Stimulated activated CD8-positive, alpha-beta memory T cell treated with anti-CD3 and anti-CD28 coated beads, Interleukin-15, amount 100 ng/mL, for 1 hour (primary cell): ENCODE data around the gene CCDC6.
"Not testable (repeated sequence)": the region's sequence is repeated elsewhere in the genome, so short reads cannot be mapped to it uniquely, and the experiment has no call there.

Experiments used
- DNase-seq: peaks from one replicate; pipeline ENCODE4 v3.0.0-alpha.2; 2020; ENCODE audit warnings: low read depth

The CCDC6 gene

DNA sequence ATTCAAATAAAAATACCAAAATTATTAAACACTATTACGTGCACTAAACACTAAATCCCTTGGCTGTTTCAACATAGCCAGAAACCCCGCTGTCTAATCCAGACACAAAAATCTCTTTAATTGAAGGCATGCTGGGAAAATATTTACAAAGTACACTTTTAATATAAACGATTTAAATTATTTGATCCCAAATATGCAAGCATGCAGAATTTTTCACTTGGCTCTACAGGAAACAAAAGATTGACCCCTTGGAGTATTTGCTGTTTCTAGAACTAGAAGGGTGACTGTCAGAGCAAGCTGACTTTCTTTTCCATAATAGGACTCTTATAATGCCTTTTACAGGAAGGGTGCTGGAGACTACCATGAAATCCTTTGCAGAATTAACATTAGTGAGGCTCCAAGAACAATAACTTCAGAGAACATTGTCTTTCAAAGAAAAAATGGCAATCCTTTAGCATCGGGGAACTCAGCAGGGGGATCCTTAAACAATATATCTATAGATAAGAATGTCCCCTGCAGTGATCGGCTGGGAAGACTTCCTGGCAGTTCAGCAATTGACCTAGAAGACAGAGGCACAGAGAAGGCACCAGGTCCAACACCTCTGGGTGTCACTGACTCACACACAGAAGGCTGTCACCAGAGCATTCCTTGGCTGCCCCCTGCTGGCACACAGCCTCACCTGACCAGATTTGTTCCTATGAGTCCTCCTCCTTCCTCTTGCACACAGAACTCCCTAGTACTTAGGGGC lies 97.3 kb downstream of the CCDC6 start:
- peak; percentile 29 for DNase-seq

DNA sequence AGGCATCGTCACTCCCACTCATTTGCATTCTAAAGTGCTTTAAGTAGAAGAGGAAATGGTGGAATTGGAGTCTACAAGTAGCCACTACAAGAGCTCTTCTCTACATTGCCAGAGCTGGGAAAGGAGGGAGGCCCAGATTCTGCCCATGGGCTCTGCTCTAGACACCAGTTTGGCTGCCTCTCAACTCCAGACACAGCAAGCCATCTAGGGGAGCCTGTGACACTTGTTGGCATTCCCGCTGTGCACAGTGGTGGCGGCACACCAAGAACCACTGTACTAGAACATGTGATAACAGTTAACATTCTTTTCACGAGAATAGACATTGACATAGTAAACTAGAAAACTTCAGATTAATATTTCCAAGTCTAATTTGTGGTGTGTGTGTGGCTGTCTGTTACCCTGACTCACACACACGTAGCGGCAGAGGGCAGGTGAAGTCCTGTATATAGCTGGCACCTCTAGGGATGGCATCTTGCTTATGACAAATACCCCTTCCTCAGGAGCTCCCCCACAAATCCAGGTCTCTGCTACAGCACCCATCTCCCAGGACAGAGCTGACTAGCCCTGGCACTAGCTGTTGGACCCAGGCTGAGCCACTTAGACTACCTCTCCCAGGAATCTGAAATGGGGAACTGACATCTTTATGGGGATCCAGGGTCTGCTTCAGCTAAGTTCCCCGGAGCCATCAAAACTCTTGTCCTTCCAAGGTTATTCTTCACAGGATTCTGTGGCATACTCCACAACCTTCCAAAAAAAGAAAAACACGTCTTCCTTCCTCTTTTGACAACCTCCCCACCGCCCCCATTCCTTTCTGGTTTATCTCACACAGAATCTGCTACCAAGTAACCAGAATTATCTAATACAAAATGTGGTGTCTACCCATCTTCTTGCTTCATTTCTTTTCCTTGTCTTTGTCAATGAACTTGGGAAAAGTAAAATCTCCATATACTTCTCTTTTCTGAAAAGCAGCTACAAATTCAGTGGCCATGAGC lies 98.4 kb downstream of the CCDC6 start:
- no peak for DNase-seq

DNA sequence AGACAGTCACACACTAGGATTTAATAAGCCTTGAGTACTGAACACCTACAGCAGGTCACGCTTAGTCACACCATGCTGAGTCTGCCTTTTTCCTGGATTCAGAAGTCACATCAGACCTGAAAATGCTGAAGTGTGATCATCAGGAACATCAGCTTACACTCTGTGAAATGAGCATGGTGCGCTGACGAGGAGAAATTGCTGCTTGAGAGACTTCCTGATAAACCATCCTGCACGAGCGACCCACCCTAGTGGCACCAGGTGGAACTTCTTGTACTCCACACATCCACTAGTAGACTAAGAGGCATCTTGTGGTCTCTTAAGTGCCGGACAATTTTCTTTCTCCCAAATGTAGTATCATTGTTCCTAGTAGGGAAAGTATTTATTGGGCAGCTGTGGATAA lies 101.3 kb downstream of the CCDC6 start:
- no peak for DNase-seq

DNA sequence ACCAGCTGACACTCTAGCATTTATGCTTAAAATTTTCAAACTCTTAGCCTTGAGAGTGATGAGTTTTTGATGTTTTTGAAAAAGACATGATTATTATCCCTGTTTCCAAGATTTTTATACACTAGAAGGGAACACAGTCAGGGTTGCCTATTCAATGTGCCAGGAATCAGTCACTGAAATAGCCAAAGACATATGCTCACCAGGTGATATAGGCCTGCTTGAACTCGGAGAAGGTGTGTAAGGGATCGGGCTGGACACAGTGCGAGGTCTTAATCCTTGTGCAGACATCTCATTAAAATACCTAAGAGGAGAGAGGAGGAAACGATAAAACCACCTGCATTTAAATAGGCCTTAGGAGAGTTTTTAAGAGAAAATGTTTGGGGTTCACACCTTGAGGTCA lies 102.1 kb downstream of the CCDC6 start:
- no peak for DNase-seq

DNA sequence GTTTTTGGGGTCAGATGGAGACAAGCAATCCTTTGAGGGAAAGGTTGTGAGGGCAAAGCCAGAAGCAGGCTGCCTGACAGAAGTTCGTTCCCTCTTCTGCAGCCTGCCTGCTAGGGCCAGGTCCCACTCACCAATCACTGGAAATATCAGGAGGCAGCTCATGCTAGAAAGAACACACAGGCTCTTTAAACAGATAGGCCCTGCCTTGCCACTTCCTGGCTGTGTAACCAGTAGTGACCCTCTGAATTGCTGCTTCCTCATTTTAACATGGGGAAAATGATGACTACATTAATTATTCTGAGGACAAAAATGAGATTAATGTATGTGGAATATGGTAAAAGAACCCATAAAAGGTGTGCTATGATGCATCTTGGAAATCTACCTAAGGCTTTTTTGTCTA lies 102.6 kb downstream of the CCDC6 start:
- DNase-seq: no peak

DNA sequence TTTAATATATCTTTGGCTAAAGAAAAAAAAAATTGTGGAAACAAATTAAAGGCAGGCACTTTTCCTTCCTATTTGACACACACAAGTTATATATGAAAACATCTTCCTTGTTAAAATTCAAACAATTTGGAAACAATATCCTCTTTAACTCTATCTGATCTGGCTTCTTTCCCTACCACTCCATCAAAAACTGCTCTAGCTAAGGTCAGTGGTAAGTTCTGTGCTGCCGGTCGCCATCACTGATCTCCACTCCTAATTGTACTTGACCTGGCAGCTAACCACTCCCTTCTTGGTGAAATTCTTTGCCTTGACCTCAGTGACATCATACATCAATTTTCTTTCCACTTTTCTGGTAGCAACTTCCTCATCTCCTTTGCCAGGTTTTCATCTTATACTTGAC lies 105.2 kb downstream of the CCDC6 start:
- DNase-seq: no peak

DNA sequence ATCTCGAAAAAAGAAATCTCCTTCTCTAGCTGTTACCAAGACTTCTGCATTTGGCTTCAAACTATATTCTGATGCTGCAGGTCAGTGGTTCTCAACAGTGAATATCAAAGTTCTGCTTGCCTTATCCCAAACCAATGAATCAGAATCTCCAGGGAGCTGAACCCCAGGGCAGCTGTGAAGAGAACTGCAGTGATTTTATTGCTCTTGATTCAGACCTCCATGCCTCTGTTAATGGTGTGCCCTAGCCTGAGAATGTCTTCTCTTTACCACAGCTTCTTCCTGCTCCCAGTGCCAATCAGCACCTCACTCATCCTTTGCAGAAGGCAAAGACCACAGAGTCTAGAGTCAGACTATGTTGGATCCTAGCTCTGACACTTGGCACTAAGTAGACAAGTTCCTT lies 106.9 kb downstream of the CCDC6 start:
- DNase-seq: no peak

DNA sequence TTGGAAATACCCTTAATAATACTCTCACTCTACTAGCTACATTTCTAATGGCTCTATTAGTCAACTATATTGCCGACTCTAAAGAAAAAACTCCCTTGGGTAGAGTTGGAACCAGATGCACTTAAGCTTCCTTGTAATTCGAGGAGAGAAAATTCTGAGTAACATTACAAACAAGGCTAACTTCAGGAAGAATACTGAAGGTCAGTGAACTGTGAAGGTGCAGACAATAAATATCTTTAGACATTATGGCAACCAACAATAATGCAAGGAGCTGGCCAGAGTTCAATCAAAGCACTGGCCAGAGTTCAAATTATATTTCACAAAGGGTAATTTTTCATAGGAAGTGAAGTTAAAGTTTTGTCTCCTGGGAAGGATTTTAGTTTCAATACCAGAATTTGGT lies 112.4 kb downstream of the CCDC6 start:
- DNase-seq: no peak

DNA sequence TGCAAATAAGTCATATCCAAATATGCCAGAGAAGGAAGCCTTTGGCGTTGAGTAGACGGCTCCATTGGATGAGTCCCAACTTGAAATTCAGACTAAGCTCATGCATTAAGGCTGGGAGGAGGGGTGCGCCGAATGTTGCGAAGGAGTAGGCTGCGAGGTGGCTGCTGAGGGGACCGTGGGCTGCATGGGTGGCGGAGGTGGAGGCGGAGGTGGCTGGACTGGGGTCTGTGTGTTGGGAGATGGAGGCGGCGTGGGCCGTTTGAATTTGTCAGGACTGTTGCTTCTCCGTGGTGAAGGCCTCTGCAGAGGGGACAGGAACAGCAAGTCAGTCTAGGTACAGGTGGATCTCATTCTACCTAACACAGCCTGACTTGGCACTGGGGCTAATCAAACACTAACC lies 113.5 kb downstream of the CCDC6 start:
- no peak for DNase-seq

DNA sequence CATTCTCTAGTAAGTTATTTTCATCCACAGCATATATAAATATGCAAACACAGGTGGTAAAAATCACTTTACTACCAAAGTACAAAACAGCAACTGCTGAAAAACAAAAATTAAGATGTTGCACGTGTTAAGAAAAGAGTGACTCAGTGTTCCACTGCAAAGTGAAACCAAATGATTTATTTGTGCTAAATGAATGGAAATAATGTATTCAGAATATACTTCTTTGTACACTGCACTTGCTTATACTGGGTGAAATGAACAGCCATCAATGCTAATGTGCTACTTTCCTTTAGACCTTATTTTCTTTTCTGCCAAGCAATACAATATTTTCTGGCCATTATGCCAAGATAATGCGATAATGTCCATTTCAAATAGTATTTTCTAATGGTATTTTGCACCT lies 114.8 kb downstream of the CCDC6 start:
- no peak for DNase-seq

DNA sequence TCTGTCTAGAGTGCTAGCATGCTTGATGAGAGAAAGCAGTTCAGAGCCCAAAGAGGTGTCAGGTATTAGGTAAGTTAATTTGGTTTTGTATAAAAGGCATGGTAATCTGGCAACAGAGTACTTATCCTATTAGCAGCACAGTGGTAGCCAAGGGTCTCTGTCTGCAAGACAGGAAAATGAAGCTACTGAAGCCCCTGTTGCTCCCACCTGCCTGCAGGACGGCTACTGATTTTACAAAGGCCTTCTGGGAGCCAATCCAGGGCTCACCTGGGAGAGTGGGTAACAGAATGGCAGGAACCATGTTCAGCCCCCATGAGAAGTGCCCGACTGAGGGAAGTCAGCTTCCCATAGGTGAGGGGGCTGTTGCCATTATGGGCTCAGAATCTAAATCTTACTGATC lies 116.3 kb downstream of the CCDC6 start:
- DNase-seq: not testable (repeated sequence)

DNA sequence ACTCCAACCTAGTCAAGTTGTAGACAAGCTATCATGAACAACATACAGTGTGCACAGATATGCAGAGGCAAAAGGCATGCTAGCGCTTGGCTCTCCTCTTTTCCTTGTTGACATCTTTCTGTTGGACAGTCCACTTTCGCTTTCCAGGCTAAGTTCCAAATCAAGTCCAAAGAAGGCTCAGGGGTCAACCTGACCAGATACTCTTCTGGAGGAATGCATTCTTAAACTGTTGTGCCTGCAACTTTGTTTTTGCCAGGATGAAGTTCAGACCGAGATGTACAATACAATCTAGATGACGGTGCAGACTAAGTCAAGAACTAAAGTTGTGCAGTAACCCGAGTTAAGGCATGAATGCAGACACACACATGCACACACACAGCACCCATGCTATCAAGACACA lies 117.4 kb downstream of the CCDC6 start:
- DNase-seq: not testable (repeated sequence)

DNA sequence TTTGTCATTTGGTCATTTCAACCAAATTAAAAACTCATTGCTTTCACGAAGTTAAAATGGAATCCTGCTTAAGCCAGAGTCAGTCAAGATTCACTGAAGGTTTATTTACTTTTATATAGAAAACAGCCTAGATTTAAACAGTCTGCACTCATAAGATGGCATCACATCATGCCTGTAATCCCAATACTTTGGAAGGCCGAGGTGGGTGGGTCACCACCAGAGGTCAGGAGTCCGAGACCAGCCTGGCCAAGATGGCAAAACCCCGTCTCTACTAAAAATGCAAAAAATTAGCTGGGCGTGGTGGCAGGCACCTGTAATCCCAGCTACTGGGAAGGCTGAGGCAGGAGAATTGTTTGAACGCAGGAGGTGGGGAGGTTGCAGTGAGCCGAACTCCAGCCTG lies 119.3 kb downstream of the CCDC6 start:
- DNase-seq: not testable (repeated sequence)

DNA sequence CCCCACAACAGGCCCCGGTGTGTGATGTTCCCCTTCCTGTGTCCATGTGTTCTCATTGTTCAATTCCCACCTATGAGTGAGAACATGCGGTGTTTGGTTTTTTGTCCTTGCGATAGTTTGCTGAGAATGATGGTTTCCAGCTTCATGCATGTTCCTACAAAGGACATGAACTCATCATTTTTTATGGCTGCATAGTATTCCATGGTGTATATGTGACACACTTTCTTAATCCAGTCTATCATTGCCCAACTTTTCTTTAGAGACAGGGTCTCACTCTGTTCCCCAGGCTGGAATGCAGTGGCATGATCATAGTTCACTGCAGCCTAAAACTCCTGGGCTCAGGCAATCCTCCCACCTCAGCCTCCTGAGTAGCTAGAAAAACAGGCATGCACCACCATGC lies 120.9 kb downstream of the CCDC6 start:
- not testable (repeated sequence) for DNase-seq

DNA sequence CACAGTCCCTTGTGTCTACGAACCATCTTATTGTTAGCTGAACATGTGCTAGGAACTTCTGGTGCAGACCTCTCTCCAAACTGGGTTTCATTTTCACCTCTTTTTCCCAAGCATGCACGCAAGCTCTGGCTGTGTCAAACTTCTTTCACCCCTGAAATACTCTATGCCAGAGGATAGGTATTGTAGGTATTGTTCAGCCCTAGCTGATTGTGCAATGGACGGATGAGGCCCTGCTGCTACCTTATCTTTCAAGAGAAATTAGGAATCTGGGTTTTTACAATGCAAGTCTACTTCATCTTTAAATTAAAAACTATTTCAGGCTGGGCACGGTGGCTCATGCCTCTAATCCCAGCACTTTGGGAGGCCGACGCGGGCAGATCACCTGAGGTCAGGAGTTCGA lies 124.8 kb downstream of the CCDC6 start:
- DNase-seq: no peak

DNA sequence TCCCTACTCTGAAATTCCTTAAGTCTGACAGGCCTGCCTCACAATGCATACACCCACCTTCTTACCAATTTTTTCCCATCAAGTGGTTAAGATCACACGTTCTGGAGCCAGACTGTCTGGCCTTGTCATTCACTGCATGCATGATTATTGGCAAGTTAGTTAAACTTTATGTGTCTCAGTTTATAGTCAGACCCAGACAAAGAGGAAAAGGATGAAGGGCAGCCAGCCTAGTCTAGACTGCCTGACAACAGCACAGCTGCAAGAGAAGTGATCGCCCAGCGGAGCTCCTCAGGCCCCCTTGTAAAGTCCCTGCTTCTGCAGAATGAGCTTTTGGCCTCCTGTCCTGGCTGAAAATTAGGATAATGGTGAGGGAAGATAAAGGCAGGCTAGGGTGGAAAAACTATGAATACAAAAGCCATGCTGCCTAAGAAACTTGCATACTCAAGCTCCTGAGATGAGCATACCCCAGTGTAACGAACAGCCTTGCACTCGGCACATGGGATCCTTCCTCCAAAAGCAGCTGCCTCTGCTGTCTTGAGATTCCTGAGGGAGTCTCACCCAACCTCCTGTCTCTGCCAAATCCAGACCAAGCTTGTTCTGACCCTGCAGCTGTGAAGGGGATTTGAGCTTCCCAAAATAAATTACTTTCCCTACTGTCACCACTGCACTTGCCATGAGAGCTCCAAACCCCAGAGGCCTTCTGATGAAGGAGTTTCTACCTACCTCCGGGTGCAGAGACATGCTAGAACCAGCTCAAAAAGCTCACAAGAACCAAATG lies 126.4 kb downstream of the CCDC6 start:
- DNase-seq: no peak

DNA sequence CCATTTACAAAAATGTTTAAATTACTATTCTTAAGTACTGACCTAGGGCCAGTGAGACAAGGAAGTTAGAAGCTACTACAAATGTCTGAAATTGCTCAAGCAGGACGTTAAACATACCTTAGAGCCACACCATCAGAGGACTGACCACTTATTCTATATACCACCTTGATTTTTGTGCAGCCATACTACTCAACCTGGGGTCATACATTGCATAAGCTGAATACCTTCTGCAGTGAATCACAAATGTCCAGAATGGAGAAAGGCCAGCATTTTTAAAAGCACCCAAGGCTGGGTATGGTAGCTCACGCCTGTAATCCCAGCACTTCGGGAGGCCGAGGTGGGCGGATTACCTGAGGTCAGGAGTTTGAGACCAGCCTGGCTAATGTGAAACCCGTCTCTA lies 131.9 kb downstream of the CCDC6 start:
- no peak for DNase-seq

DNA sequence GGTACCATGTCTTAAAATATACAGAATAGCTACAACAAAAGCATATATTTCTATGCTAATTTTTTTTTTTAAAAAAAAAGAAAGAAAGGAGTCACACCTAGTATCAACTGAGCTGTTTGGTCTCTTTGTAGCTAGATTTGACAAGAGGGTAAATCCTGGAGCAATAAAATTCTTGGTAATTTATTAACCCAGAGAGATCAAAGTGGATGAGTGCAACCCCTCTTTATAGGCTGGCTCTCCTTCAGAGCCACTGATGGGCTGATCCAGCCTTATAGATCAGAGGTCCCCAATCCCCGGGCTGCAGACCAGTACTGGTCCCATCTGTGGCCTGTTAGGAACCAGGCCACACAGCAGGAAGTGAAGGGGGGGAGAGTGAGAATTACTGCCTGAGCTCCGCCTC lies 133.3 kb downstream of the CCDC6 start:
- DNase-seq: no peak

DNA sequence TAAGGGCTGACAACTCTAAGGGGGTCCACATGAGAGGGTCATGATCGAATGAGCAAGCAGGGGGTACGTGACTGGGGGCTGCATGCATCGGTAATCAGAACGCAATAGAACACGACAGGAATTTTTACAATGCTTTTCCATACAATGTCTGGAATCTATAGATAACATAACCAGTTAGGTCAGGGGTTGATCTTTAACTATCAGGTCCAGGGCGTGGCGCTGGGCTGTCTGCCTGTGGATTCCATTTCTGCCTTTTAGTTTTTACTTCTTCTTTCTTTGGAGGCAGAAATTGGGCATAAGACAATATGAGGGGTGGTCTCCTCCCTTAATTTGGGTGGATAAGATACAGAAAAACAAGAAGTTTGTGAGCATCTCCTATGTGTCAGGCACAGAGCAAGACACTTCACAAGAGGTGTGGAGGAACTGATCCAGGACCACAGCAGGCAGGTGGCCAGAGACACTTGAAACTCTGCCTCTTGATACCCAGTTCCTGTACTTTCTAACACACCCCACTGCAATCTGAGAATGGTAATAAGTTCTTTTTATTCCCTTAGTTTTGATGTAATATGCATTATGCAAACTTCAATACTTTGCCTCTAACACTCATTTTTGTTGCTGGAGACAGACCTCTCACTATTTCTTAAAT lies 135.1 kb downstream of the CCDC6 start:
- no peak for DNase-seq

DNA sequence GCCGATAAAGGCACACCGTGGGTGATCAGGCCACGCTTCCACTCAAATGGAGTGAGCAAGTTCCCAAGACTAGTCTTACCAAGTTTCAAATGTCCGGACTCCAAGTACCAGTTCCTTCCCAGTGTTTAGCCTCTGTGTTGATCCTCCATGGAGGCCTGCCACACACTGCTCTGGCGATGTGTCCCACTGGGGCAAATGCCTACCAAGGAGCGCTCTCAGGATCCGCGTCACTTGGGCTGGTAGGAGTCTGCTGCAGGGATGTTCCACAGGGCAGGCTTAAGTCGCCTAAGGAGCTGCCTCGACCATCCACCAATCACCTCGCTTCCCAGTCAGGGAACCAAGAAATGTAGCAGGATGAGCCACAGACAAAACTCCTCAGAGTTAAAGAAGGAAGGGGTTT lies 135.7 kb downstream of the CCDC6 start:
- DNase-seq: no peak

DNA sequence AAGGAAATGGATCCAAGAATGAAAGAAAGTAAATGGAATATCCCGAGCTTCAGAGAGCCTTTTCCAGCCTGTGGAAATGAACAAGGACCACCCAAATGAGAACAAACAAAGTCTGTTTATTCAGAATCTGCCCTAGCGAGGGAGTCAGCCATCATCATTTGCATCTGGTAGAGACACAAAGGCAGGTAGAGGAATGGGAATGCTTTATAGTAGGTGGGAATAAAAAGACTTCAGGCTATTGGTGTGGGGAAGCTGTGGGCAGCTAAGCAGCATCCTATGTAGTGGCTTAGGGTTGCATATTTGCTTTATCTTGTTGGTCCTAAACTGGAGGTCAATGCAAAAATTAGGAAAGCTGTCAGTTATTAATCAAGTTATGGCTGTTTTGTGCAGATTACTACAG lies 143.9 kb downstream of the CCDC6 start:
- DNase-seq: no peak

DNA sequence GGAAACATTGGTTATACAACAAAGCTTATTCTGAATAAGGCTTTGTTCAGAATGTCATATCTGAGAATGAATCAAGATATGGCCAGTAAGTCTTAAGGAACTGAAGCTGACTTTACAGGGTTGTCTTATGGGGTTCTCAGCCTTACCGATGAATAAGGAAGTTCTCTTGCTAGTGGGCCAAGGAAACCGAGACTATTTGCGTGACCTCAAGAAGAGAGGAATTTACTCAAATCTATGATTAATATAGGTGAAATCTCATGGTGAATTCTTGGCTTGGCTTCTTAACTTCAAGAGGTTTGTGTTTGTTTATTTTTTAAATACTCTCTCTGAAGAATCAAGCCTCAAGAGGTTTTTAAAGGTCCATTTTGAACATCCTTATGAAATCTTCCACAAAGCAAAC lies 148.4 kb downstream of the CCDC6 start:
- DNase-seq: no peak
